HEK293 (cell line): ENCODE measurements around the gene NCAPD3.

Experiments
- RBAK ChIP-seq: fragments of 450-650 bp; formaldehyde crosslinking; IDR thresholded peaks from 2 replicates; pipeline ENCODE4 v1.5.1; 2016; ENCODE audit warnings: missing biosample characterization, missing genetic modification characterization
- ZNF10 ChIP-seq: fragments of 450-650 bp; formaldehyde crosslinking; IDR thresholded peaks from 2 replicates; pipeline ENCODE4 v1.5.1; 2017; ENCODE audit warnings: missing biosample characterization, missing genetic modification characterization
- ZNF133 ChIP-seq: fragments of 450-650 bp; formaldehyde crosslinking; IDR thresholded peaks from 2 replicates; pipeline ENCODE4 v1.5.1; 2016; ENCODE audit warnings: missing biosample characterization, missing genetic modification characterization
- ZNF626 ChIP-seq: fragments of 450-650 bp; sonication (Bioruptor Pico); formaldehyde crosslinking; IDR thresholded peaks from 2 replicates; pipeline ENCODE4 v1.5.1; 2018; ENCODE audit warnings: missing biosample characterization, missing genetic modification characterization, inconsistent platforms
- TF ChIP-seq, protein P1 (sequence below): fragments of 450-650 bp; formaldehyde crosslinking; IDR thresholded peaks from 2 replicates; pipeline ENCODE4 v1.5.1; 2016; ENCODE audit warnings: missing biosample characterization, missing genetic modification characterization

DNA sequence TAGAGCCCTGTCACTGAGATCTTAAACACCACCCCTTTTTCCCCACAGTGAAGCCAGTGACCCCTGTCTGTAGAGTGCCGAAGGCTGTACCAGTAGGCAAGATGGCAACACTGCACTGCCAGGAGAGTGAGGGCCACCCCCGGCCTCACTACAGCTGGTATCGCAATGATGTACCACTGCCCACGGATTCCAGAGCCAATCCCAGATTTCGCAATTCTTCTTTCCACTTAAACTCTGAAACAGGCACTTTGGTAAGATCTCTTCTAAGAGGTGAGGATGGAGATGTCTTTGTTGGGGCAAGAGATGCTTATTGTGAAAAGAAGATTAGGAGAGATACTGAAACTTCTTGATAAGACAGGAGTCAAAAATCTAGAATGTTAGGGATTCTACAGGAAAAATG lies 79.0 kb downstream of the NCAPD3 start:
- TF ChIP-seq ZNF133 (tag by site-specific recombination) (no peak), ZNF10 (tag by site-specific recombination) (no peak), RBAK (tag by site-specific recombination) (no peak), ZNF626 (tag by site-specific recombination) (no peak)
- TF ChIP-seq, protein P1, sequence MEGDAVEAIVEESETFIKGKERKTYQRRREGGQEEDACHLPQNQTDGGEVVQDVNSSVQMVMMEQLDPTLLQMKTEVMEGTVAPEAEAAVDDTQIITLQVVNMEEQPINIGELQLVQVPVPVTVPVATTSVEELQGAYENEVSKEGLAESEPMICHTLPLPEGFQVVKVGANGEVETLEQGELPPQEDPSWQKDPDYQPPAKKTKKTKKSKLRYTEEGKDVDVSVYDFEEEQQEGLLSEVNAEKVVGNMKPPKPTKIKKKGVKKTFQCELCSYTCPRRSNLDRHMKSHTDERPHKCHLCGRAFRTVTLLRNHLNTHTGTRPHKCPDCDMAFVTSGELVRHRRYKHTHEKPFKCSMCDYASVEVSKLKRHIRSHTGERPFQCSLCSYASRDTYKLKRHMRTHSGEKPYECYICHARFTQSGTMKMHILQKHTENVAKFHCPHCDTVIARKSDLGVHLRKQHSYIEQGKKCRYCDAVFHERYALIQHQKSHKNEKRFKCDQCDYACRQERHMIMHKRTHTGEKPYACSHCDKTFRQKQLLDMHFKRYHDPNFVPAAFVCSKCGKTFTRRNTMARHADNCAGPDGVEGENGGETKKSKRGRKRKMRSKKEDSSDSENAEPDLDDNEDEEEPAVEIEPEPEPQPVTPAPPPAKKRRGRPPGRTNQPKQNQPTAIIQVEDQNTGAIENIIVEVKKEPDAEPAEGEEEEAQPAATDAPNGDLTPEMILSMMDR (tag by site-specific recombination) = no peak
